Measurements from ENCODE around the gene EXOG. TPM values are rescaled to one million over a fixed set of nuclear protein-coding genes. Genes with fewer than 3 reads are reported as not detected.

EXOG gene
- total and polyA plus RNA-seq, 4 donors: 5.8 to 17.2 (median 12.6) TPM

DNA sequence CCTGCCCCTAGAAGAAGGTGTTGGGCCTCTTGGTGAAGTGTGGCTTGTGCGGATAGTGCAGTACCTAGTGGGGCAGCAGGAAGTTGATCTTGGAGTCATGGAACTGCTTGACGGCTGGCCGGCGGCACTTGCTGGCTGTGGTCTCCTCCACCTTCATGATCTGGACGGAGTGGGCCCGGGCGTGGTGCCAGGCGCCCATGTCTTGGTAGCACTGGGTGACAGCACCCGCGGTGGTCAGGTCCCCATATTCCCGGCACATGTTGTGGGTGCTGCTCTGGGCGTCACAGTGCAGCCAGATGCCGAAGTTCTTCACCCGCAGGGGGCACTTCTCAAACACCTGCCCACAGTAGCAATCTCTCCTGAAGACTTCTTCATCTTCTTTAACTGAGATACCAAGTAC is 30.7 kb downstream of the EXOG start:
- no peak for DNase-seq

DNA sequence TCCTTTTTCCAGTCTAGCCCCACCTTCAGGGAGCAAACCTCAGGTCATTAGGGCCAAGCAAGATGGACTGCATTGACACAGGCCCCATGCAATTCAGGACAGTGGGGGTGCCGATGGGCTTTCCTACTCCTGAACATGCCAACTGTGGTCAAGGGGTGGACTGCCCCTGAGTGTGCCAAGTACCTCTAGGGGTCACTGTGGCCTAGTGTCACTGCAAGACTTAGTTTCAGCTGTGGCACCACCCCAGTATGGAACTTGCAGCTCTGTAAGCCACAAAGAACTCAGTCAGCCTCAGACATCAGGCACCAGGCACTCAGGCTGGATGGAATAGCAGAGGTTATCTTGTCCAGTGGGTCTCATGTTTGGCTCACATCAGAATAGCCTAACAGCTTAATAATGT is 32.3 kb downstream of the EXOG start:
- H3K9me3 ChIP-seq (ENCODE audit: control insufficient read depth, low read length): no peaks in the 10 kb centered on the region
- no peaks in the 10 kb centered on the region for H3K4me1 ChIP-seq (ENCODE audit: control insufficient read depth in 1 of 2, insufficient read depth in 2 of 2, low read length in 2 of 2)
- H3K27ac ChIP-seq (ENCODE audit: low read depth in 1 of 2, low read length in 2 of 2): no peak overlapping the region
- H3K27me3 ChIP-seq (ENCODE audit: control insufficient read depth in 1 of 2, insufficient read depth in 2 of 2, low read length in 1 of 2): no peaks in the 10 kb centered on the region
- no peak for ATAC-seq (ENCODE audit: low FRiP score)
- WGBS, 2 donors: 98 to 100% methylated on average over 1 of the region's 1 CpG
- DNase-seq: no peak
- no peak overlapping the region for H3K4me3 ChIP-seq (ENCODE audit: low read length in 2 of 2)
- intact Hi-C loops (cut with DNase I): loop anchor here (10.0 kb wide), 2 partner anchors 316 to 476 kb away; no protein-coding TSS in a partner anchor
- peaks cover 4 to 6% of the 10 kb centered on the region in 2 donors for H3K36me3 ChIP-seq (ENCODE audit: control insufficient read depth in 1 of 2, insufficient read depth in 2 of 2, low read length in 1 of 2)

More for the DNA sequence above, 30.7 kb downstream of the EXOG start:
- Histone ChIP-seq H3K4me1 (ENCODE audit: control insufficient read depth in 1 of 2, insufficient read depth in 2 of 2, low read length in 2 of 2) (no peaks in the 10 kb centered on the region), H3K27me3 (ENCODE audit: control insufficient read depth in 1 of 2, insufficient read depth in 2 of 2, low read length in 1 of 2) (no peaks in the 10 kb centered on the region), H3K9me3 (ENCODE audit: control insufficient read depth, low read length) (no peaks in the 10 kb centered on the region), H3K36me3 (ENCODE audit: control insufficient read depth in 1 of 2, insufficient read depth in 2 of 2, low read length in 1 of 2) (peaks cover 4 to 6% of the 10 kb centered on the region in 2 donors), H3K27ac (ENCODE audit: low read depth in 1 of 2, low read length in 2 of 2) (no peak overlapping the region), H3K4me3 (ENCODE audit: low read length in 2 of 2) (no peak overlapping the region)
- intact Hi-C loops (cut with DNase I): loop anchor here (10.0 kb wide), 2 partner anchors 318 to 478 kb away; no protein-coding TSS in a partner anchor
- 95 to 96% methylated on average over 14 of the region's 14 CpGs for WGBS, 2 donors
- no peak for ATAC-seq (ENCODE audit: low FRiP score)

DNA sequence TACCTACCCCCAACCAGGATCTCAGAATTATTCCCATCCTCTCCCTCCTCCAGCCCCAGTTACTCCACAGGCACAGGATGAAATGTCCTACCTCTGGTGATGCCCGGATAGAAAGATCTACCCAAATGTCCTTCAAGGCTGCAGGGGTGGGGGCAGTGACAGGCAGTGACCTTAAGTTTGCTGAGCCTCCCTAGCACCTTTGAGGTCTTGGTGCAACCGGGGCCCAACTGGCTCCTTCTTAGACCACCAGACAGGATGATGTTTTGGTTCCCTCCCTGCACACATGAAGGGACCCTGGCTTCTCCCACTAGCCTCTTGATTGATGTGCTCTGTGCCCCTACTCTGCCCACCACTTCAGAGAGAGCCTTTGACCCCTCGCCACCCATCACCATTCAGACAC is 36.4 kb downstream of the EXOG start:
- DNase-seq: no peak
- no peak overlapping the region for H3K4me3 ChIP-seq (ENCODE audit: low read length in 2 of 2)
- no peak for ATAC-seq (ENCODE audit: low FRiP score)
- H3K36me3 ChIP-seq (ENCODE audit: control insufficient read depth in 1 of 2, insufficient read depth in 2 of 2, low read length in 1 of 2): peaks cover 0 to 2% of the 10 kb centered on the region in 2 donors
- no peak overlapping the region for H3K27ac ChIP-seq (ENCODE audit: low read depth in 1 of 2, low read length in 2 of 2)
- intact Hi-C loops (cut with DNase I): no loop called here
- 61 to 73% methylated on average over 3 of the region's 3 CpGs for WGBS, 2 donors
- no peaks in the 10 kb centered on the region for H3K4me1 ChIP-seq (ENCODE audit: control insufficient read depth in 1 of 2, insufficient read depth in 2 of 2, low read length in 2 of 2)
- no peaks in the 10 kb centered on the region for H3K27me3 ChIP-seq (ENCODE audit: control insufficient read depth in 1 of 2, insufficient read depth in 2 of 2, low read length in 1 of 2)
- no peaks in the 10 kb centered on the region for H3K9me3 ChIP-seq (ENCODE audit: control insufficient read depth, low read length)

DNA sequence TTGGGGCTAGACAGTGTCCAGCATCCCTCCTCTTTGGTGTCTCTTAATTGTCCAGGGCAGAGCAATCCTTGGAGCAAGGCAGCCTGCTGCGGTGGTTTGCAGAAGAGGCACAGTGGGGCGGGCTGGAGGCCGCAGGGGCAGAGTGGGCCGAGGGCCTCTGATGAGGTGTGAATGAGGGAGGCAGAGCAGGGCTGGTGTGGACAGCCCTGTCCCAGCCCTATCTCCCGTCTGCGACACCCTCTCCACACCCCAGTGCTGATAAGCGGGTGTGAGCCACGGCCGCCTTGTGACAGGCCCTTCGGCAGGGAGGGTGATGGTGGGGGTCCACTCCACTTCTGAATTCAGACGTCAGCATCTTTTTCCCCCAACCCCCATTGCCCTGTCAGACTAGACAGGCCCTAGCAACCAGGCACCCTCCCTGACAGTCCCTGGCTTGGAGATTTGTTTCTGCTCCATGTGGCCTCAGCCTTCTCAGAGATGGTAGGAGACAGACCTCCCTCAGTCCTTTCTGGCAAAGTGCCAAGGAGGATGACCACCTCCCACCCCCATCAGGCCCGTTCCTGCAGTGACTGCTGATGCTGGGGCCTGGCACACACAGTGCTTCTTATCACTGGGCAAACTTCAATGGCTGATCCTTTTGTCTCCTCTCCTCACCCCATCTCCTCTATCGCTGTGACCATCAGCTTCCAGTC is 37.3 kb downstream of the EXOG start:
- Histone ChIP-seq H3K4me1 (ENCODE audit: control insufficient read depth in 1 of 2, insufficient read depth in 2 of 2, low read length in 2 of 2) (no peaks in the 10 kb centered on the region), H3K27me3 (ENCODE audit: control insufficient read depth in 1 of 2, insufficient read depth in 2 of 2, low read length in 1 of 2) (no peaks in the 10 kb centered on the region), H3K27ac (ENCODE audit: low read depth in 1 of 2, low read length in 2 of 2) (no peak overlapping the region), H3K36me3 (ENCODE audit: control insufficient read depth in 1 of 2, insufficient read depth in 2 of 2, low read length in 1 of 2) (peaks cover 0 to under 1% of the 10 kb centered on the region in 2 donors), H3K4me3 (ENCODE audit: low read length in 2 of 2) (no peak overlapping the region), H3K9me3 (ENCODE audit: control insufficient read depth, low read length) (no peaks in the 10 kb centered on the region)
- DNase-seq: no peak
- intact Hi-C loops (cut with DNase I): no loop called here
- WGBS, 2 donors: 79 to 82% methylated on average over 13 of the region's 13 CpGs
- no peak for ATAC-seq (ENCODE audit: low FRiP score)

DNA sequence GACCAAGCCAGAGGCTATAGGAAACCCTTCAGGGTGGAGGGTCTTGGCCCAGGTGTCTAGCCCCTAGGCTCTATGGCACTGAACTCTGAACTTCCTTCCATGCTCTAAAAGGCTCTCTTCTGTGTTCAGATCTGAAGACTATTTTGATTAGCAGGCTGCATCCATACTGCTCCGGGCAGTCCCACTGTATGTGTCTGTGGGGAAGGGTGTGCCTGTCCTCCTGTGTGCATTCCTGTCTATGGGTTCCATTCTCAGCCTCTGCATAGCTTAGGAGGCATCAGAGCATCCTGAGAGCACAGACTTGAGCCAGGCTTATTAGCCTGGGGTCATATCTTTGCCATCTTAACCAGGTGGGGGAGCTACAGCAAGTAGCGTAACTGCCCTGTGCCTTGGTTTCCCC is 38.0 kb downstream of the EXOG start:
- intact Hi-C loops (cut with DNase I): no loop called here
- Histone ChIP-seq H3K36me3 (ENCODE audit: control insufficient read depth in 1 of 2, insufficient read depth in 2 of 2, low read length in 1 of 2) (no peaks in the 10 kb centered on the region), H3K4me3 (ENCODE audit: low read length in 2 of 2) (no peak overlapping the region), H3K27me3 (ENCODE audit: control insufficient read depth in 1 of 2, insufficient read depth in 2 of 2, low read length in 1 of 2) (no peaks in the 10 kb centered on the region), H3K4me1 (ENCODE audit: control insufficient read depth in 1 of 2, insufficient read depth in 2 of 2, low read length in 2 of 2) (no peaks in the 10 kb centered on the region), H3K27ac (ENCODE audit: low read depth in 1 of 2, low read length in 2 of 2) (no peak overlapping the region), H3K9me3 (ENCODE audit: control insufficient read depth, low read length) (no peaks in the 10 kb centered on the region)
- 98 to 100% methylated on average over 2 of the region's 2 CpGs for WGBS, 2 donors
- DNase-seq (no peak), ATAC-seq (ENCODE audit: low FRiP score) (no peak)

DNA sequence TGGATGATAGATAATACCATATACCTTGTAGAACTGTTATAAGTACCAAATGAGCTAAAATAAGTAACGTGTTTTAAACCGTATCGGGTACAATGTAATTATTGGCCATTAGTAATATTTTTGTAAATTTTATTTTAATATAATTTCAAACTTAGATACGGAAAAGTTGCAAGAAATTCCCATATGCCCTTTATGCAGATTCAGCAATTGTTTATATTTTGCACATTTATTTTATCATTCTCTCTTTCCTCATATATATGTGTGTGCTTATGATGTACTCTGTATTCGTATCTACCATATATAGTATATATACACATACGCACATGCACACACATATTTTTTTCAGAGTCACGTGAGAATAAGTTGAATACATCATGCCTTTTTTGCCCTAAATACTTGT is 38.5 kb downstream of the EXOG start:
- Histone ChIP-seq H3K4me3 (ENCODE audit: low read length in 2 of 2) (no peak overlapping the region), H3K4me1 (ENCODE audit: control insufficient read depth in 1 of 2, insufficient read depth in 2 of 2, low read length in 2 of 2) (no peaks in the 10 kb centered on the region), H3K9me3 (ENCODE audit: control insufficient read depth, low read length) (no peaks in the 10 kb centered on the region), H3K27ac (ENCODE audit: low read depth in 1 of 2, low read length in 2 of 2) (no peak overlapping the region), H3K36me3 (ENCODE audit: control insufficient read depth in 1 of 2, insufficient read depth in 2 of 2, low read length in 1 of 2) (no peaks in the 10 kb centered on the region), H3K27me3 (ENCODE audit: control insufficient read depth in 1 of 2, insufficient read depth in 2 of 2, low read length in 1 of 2) (no peaks in the 10 kb centered on the region)
- intact Hi-C loops (cut with DNase I): no loop called here
- 97% methylated on average over 7 of the region's 7 CpGs for WGBS, 2 donors
- no peak for DNase-seq
- ATAC-seq (ENCODE audit: low FRiP score): no peak

DNA sequence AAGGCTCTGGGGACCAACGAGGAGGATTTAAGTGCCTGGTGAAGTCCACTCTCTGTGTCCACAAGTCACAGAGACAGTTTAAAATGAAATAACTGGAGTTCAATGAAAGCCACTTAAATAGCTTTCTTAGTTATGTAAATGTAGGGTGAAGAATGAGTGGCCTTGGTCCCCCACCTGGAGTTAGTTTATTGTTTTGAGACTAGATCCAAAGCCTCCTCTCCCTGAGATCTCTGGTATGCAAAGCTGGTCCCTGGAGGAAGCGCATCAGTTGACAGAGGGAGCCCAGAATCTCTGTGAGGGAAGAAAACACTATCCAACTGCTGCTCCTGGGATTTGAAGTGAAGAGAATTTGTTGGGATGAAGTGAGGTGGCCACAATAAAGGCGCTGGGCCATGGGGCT is 40.5 kb downstream of the EXOG start:
- 90 to 91% methylated on average over 3 of the region's 3 CpGs for WGBS, 2 donors
- Histone ChIP-seq H3K36me3 (ENCODE audit: control insufficient read depth in 1 of 2, insufficient read depth in 2 of 2, low read length in 1 of 2) (no peaks in the 10 kb centered on the region), H3K4me3 (ENCODE audit: low read length in 2 of 2) (no peak overlapping the region)

DNA sequence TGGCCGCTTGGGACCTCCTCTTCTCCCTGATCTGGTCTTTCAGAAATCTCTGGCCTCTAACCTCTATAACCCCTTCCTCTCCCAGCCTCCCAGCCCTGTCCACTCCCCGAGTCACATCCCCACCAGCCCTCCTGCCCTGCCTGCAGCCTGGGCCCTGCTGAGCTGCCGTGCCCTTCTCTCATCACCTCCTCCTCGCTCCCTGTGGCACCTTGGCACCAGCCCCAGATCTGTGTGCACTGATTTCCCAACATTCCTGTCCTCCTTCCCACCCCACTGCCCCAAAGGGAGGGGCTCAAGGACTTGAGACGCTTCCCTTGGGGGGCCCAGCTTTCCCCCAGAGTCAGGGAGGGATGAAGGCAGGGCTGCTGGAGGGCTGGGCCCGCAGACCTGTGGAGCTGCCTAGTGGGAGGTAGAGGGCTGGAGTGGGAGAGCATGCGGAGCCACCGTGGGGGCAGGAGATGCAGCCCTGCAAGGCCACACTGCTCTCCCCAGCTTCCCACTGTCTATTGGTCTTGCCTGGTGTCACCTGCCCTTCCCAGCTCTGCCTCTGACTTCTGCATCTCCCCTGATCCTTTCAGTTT is 42.7 kb downstream of the EXOG start:
- DNase-seq (no peak), ATAC-seq (ENCODE audit: low FRiP score) (no peak)
- H3K9me3 ChIP-seq (ENCODE audit: control insufficient read depth, low read length): no peaks in the 10 kb centered on the region
- H3K4me1 ChIP-seq (ENCODE audit: control insufficient read depth in 1 of 2, insufficient read depth in 2 of 2, low read length in 2 of 2): no peaks in the 10 kb centered on the region
- intact Hi-C loops (cut with DNase I): no loop called here
- no peak overlapping the region for H3K27ac ChIP-seq (ENCODE audit: low read depth in 1 of 2, low read length in 2 of 2)
- 37 to 64% methylated on average over 5 to 8 of the region's 8 CpGs for WGBS, 2 donors
- no peaks in the 10 kb centered on the region for H3K27me3 ChIP-seq (ENCODE audit: control insufficient read depth in 1 of 2, insufficient read depth in 2 of 2, low read length in 1 of 2)
- no peak overlapping the region for H3K4me3 ChIP-seq (ENCODE audit: low read length in 2 of 2)
- no peaks in the 10 kb centered on the region for H3K36me3 ChIP-seq (ENCODE audit: control insufficient read depth in 1 of 2, insufficient read depth in 2 of 2, low read length in 1 of 2)

More for the DNA sequence above, 40.5 kb downstream of the EXOG start:
- Histone ChIP-seq H3K27ac (ENCODE audit: low read depth in 1 of 2, low read length in 2 of 2) (no peak overlapping the region), H3K27me3 (ENCODE audit: control insufficient read depth in 1 of 2, insufficient read depth in 2 of 2, low read length in 1 of 2) (no peaks in the 10 kb centered on the region), H3K9me3 (ENCODE audit: control insufficient read depth, low read length) (no peaks in the 10 kb centered on the region), H3K4me1 (ENCODE audit: control insufficient read depth in 1 of 2, insufficient read depth in 2 of 2, low read length in 2 of 2) (no peaks in the 10 kb centered on the region)
- DNase-seq (no peak), ATAC-seq (ENCODE audit: low FRiP score) (no peak)
- intact Hi-C loops (cut with DNase I): no loop called here

DNA sequence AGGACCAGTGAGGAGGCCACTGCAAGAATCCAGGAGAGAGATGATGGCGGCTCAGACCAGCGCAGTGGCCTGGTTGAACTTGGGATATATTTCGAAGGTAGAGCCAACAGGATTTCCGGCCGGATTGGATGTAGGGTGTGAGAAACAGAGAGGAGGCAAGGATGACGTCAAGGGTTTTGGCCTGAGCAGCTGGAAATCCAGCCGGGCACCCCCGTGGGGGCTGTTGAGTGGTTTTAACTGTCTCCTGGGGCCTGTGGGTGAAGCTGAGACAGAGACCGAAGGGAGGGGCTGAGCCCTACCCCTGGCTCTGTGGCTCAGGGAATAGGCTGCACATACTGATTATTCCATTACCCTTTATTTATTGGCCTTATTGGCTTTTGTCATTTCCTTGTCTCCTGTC is 45.7 kb downstream of the EXOG start:
- intact Hi-C loops (cut with DNase I): no loop called here
- H3K9me3 ChIP-seq (ENCODE audit: control insufficient read depth, low read length): no peaks in the 10 kb centered on the region
- H3K4me1 ChIP-seq (ENCODE audit: control insufficient read depth in 1 of 2, insufficient read depth in 2 of 2, low read length in 2 of 2): no peaks in the 10 kb centered on the region
- H3K27me3 ChIP-seq (ENCODE audit: control insufficient read depth in 1 of 2, insufficient read depth in 2 of 2, low read length in 1 of 2): no peaks in the 10 kb centered on the region
- H3K36me3 ChIP-seq (ENCODE audit: control insufficient read depth in 1 of 2, insufficient read depth in 2 of 2, low read length in 1 of 2): no peaks in the 10 kb centered on the region
- DNase-seq: no peak
- WGBS, 2 donors: 60 to 63% methylated on average over 9 of the region's 9 CpGs
- no peak overlapping the region for H3K4me3 ChIP-seq (ENCODE audit: low read length in 2 of 2)
- no peak overlapping the region for H3K27ac ChIP-seq (ENCODE audit: low read depth in 1 of 2, low read length in 2 of 2)
- ATAC-seq (ENCODE audit: low FRiP score): no peak
